Measurements from ENCODE around the gene CACNA2D2. TPM values are rescaled to one million over a fixed set of nuclear protein-coding genes. Genes with fewer than 3 reads are reported as not detected.

CACNA2D2 gene
- total RNA-seq, 1 experiment from 2014 or later, result 22.0 TPM

- TF ChIP-seq NR3C1 (CRISPR knock-in tag; conservative IDR thresholded peaks at IDR 0.05; ENCODE audit: low read depth), result no peak
- TF ChIP-seq CREM (CRISPR knock-in tag; IDR thresholded peaks at IDR 0.05), result no peak
- TF ChIP-seq JUN (CRISPR knock-in tag; IDR thresholded peaks at IDR 0.05), result no peak
- TF ChIP-seq IRF2 (CRISPR knock-in tag; IDR thresholded peaks at IDR 0.05; ENCODE audit: borderline replicate concordance, low read depth), result no peak
- no peak for TF ChIP-seq PRDM15 (CRISPR knock-in tag; IDR thresholded peaks at IDR 0.05)
- no peak for TF ChIP-seq ATF1 (CRISPR knock-in tag; IDR thresholded peaks at IDR 0.05)
- no peak for TF ChIP-seq ETV6 (CRISPR knock-in tag; IDR thresholded peaks at IDR 0.05)
These were observed 145.0 kb downstream of the CACNA2D2 start (continued) for GRCh38 chr3:50358355-50358910.

- POLR2A ChIA-PET, result no interaction called here
- Mint-ChIP-seq H3K4me1 (peaks cover 24% of the 10 kb centered on the region), H3K27me3 (ENCODE audit: low read depth) (peaks cover 5% of the 10 kb centered on the region), H3K9me3 (no peaks in the 10 kb centered on the region), H3K36me3 (peaks cover 14% of the 10 kb centered on the region), H3K27ac (no peak overlapping the region), H3K4me3 (peak overlapping the region; percentile 93)
- ATAC-seq (no peak), DNase-seq (ENCODE audit: low spot score) (no peak)
- CTCF ChIA-PET, result interaction anchor here (1.4 to 2.4 kb wide), 4 partner anchors 9 to 254 kb away, joined by 4 to 10 read pairs (median 6); partner anchors contain the start of genes CISH and ZMYND10
- TF ChIP-seq TEAD1 (CRISPR knock-in tag; IDR thresholded peaks at IDR 0.05) (no peak), TCF7 (CRISPR knock-in tag; IDR thresholded peaks at IDR 0.05; ENCODE audit: low read depth) (no peak), ZNF512 (CRISPR knock-in tag; IDR thresholded peaks at IDR 0.05; ENCODE audit: borderline replicate concordance) (no peak), USF2 (CRISPR knock-in tag; IDR thresholded peaks at IDR 0.05) (no peak)
These were observed 146.0 kb downstream of the CACNA2D2 start for GRCh38 chr3:50357481-50357880.

GRCh38 chr3:50356553-50356952 is 146.9 kb downstream of the CACNA2D2 start:
- no peak overlapping the region for H3K27ac Mint-ChIP-seq
- H3K4me3 Mint-ChIP-seq, result no peak overlapping the region
- ChIA-PET POLR2A (no interaction called here), CTCF (interaction anchor here (1.4 to 2.4 kb wide), 5 partner anchors 8 to 255 kb away, joined by 4 to 10 read pairs (median 5); partner anchors contain the start of genes CISH and ZMYND10)
- H3K9me3 Mint-ChIP-seq, result no peaks in the 10 kb centered on the region
- peaks cover 14% of the 10 kb centered on the region for H3K36me3 Mint-ChIP-seq
- H3K4me1 Mint-ChIP-seq, result peaks cover 24% of the 10 kb centered on the region
- peaks cover 2% of the 10 kb centered on the region; the same call in 1 of the 2 replicates for H3K27me3 Mint-ChIP-seq (ENCODE audit: low read depth)
- DNase-seq (ENCODE audit: low spot score), result no peak
- no peak for ATAC-seq
- no peak for TF ChIP-seq PRRX2 (CRISPR knock-in tag; IDR thresholded peaks at IDR 0.05)
- no peak for TF ChIP-seq ERG (CRISPR knock-in tag; IDR thresholded peaks at IDR 0.05)
- no peak for TF ChIP-seq ARID4B (CRISPR knock-in tag; IDR thresholded peaks at IDR 0.05; ENCODE audit: borderline replicate concordance)
- TF ChIP-seq NR2C2 (CRISPR knock-in tag; IDR thresholded peaks at IDR 0.05), result no peak
- TF ChIP-seq E2F1 (CRISPR knock-in tag; IDR thresholded peaks at IDR 0.05), result no peak
- TF ChIP-seq ETV6 (CRISPR knock-in tag; IDR thresholded peaks at IDR 0.05), result no peak
- no peak for TF ChIP-seq TP53 (CRISPR knock-in tag; IDR thresholded peaks at IDR 0.05)
- no peak for TF ChIP-seq NR1H2 (CRISPR knock-in tag; IDR thresholded peaks at IDR 0.05)
- TF ChIP-seq TEAD4 (CRISPR knock-in tag; IDR thresholded peaks at IDR 0.05), result no peak
